Liver (tissue), 9 donors: ENCODE measurements around the gene PRPSAP1. TPM values are rescaled to one million over a fixed set of nuclear protein-coding genes. Genes with fewer than 3 reads are reported as not detected.
A peak's percentile ranks its signal among the peaks of the same experiment; 100 is the strongest.

Experiments used
- DNase-seq: peaks from one replicate; pipeline ENCODE4 v3.0.0-alpha.2; 2017; ENCODE audit warnings: low spot score
- H3K27ac ChIP-seq, 2 donors: one replicate each; pipeline ENCODE4 v1.7.0; 2013; ENCODE audit warnings: inconsistent platforms in 2 of 2, low read length in 2 of 2, control low read depth in 1 of 2, low read depth in 1 of 2, mild to moderate bottlenecking in 1 of 2
- H3K27me3 ChIP-seq, 4 donors: one replicate each; pipeline versions ENCODE4 v1.6.1 to v1.7.0; 2013; ENCODE audit warnings: low read length in 3 of 4, inconsistent platforms in 1 of 4, mild to moderate bottlenecking in 1 of 4, moderate library complexity in 1 of 4; ENCODE audit not compliant: control insufficient read depth in 4 of 4, insufficient read depth in 4 of 4
- H3K36me3 ChIP-seq, 4 donors: one replicate each; pipeline versions ENCODE4 v1.6.1 to v1.7.0; 2013; ENCODE audit warnings: low read length in 3 of 4, mild to moderate bottlenecking in 3 of 4, low read depth in 1 of 4, moderate library complexity in 1 of 4; ENCODE audit not compliant: control insufficient read depth in 4 of 4, insufficient read depth in 3 of 4
- H3K4me1 ChIP-seq, 4 donors: one replicate each; pipeline versions ENCODE4 v1.6.1 to v1.7.0; 2013; ENCODE audit warnings: low read length in 3 of 4, mild to moderate bottlenecking in 3 of 4, moderate library complexity in 1 of 4; ENCODE audit not compliant: control insufficient read depth in 4 of 4, insufficient read depth in 4 of 4
- H3K4me3 ChIP-seq, 3 donors: one replicate each; pipeline versions ENCODE4 v1.6.1 to v1.7.0; 2013; ENCODE audit warnings: low read length in 3 of 3, control low read depth in 1 of 3, low read depth in 1 of 3, mild to moderate bottlenecking in 1 of 3
- H3K9ac ChIP-seq, 2 donors: one replicate each; pipeline ENCODE4 v1.7.0; 2013; ENCODE audit warnings: low read length in 2 of 2, mild to moderate bottlenecking in 2 of 2, moderate library complexity in 2 of 2, control low read depth in 1 of 2, low read depth in 1 of 2
- H3K9me3 ChIP-seq, 4 donors: one replicate each; pipeline versions ENCODE4 v1.6.1 to v1.7.0; 2013; ENCODE audit warnings: low read length in 3 of 4; ENCODE audit not compliant: control insufficient read depth in 4 of 4
- FOXA1 ChIP-seq: IDR thresholded peaks from 2 replicates; pipeline ENCODE4 v1.6.1; 2016; ENCODE audit warnings: antibody characterized with exemption
- FOXA2 ChIP-seq: IDR thresholded peaks from 2 replicates; pipeline ENCODE4 v1.6.1; 2016; ENCODE audit warnings: antibody characterized with exemption
- GABPA ChIP-seq, 2 donors: IDR thresholded peaks in 1 of 2; conservative IDR thresholded peaks in 1 of 2; 2 replicates each; pipeline ENCODE4 v1.6.1; 2016; ENCODE audit warnings: antibody characterized with exemption in 2 of 2, mild to moderate bottlenecking in 1 of 2, moderate library complexity in 1 of 2
- HNF4A ChIP-seq, 2 donors: conservative IDR thresholded peaks; 2 replicates each; pipeline ENCODE4 v1.6.1; 2016; ENCODE audit warnings: antibody characterized with exemption in 2 of 2, mild to moderate bottlenecking in 2 of 2
- HNF4G ChIP-seq: IDR thresholded peaks from 2 replicates; pipeline ENCODE4 v1.6.1; 2016; ENCODE audit warnings: antibody characterized with exemption
- JUND ChIP-seq, 2 donors: IDR thresholded peaks; 2 replicates each; pipeline ENCODE4 v1.6.1; 2016; ENCODE audit warnings: antibody characterized with exemption in 2 of 2
- NR2F2 ChIP-seq: IDR thresholded peaks from 2 replicates; pipeline ENCODE4 v1.6.1; 2016; ENCODE audit warnings: antibody characterized with exemption
- RAD21 ChIP-seq, 2 donors: IDR thresholded peaks; 2 replicates each; pipeline ENCODE4 v1.6.1; 2016; ENCODE audit warnings: antibody characterized with exemption in 2 of 2, mild to moderate bottlenecking in 2 of 2
- RXRA ChIP-seq, 2 donors: IDR thresholded peaks; 2 replicates each; pipeline ENCODE4 v1.6.1; 2017 to 2018; ENCODE audit warnings: antibody characterized with exemption in 2 of 2, mild to moderate bottlenecking in 1 of 2
- SP1 ChIP-seq: IDR thresholded peaks from 2 replicates; pipeline ENCODE4 v1.6.1; 2018; ENCODE audit warnings: antibody characterized with exemption, mild to moderate bottlenecking
- YY1 ChIP-seq: IDR thresholded peaks from 2 replicates; pipeline ENCODE4 v1.6.1; 2016; ENCODE audit warnings: antibody characterized with exemption, mild to moderate bottlenecking
- WGBS: extraction: QIAGEN DNeasy Blood & Tissue Kit; methylation state at CpG from one replicate; pipeline ENCODE4 v1.1.7; 2013; 5-methylcytosine and 5-hydroxymethylcytosine counted together
- polyA plus RNA-seq, 2 donors: library from polyadenylated mRNA; stranded (reverse) in 1 of 2; unstranded in 1 of 2; fragments of 200-250 nt in 1 of 2; fragments of >200 nt in 1 of 2; fragmentation: Nextera tagmentation in 1 of 2; extraction: Ambion mirVana in 1 of 2; gene quantifications; one replicate each; pipeline versions ENCODE4 v1.2.1 to v1.2.3, GENCODE V29; 2013 to 2015
- total RNA-seq, 2 donors: library from RNA; depleted of rRNA; stranded (reverse); fragments of >200 nt; gene quantifications; one replicate each; pipeline ENCODE4 v1.2.3, GENCODE V29; 2014
- TF ChIP-seq, protein P1 (sequence below): IDR thresholded peaks from 2 replicates; pipeline ENCODE4 v1.6.1; 2016; ENCODE audit warnings: antibody characterized with exemption, mild to moderate bottlenecking
- TF ChIP-seq, protein P2 (sequence below): fragments of 150-350 bp; IDR thresholded peaks from 2 replicates; pipeline ENCODE4 v1.5.1; 2017; ENCODE audit warnings: improper control_type of control experiment, low read depth, low read length; ENCODE audit not compliant: missing input control
- TF ChIP-seq, protein P3 (sequence below): IDR thresholded peaks from 2 replicates; pipeline ENCODE4 v1.6.1; 2016; ENCODE audit warnings: antibody characterized with exemption
- TF ChIP-seq, protein P4 (sequence below): IDR thresholded peaks from 2 replicates; pipeline ENCODE4 v1.6.1; 2016; ENCODE audit warnings: antibody characterized with exemption
- donor health status: healthy.
- donor health status: healthy.
- donor health status: healthy.
- donor health status: healthy.
- donor health status: healthy.

Gene PRPSAP1
- total and polyA plus RNA-seq, 4 donors: 21.4 to 78.1 (median 52.6) TPM

DNA sequence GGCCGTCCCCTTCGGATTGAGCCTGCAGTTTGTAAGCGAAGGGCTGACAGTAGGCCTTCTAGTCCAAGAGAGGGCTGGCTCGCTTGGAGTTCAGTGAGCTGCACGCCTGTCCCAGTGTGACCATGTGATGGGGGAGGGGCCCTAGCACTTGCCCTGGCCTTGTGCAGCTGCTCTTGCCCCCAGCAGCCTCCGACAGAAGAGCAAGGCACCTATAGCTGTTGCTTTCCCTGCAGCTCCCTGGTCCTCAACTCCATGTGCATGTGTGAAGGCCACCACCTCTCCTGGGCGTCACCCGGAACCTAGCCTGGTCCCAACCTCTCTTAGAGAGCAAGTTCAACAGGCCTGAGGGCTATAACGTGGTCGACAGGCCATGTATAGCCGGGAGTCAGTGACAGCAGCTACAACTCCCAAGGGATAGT lies 36.3 kb upstream of the PRPSAP1 start:
- no peaks in the 10 kb centered on the region for H3K27me3 ChIP-seq
- H3K4me1 ChIP-seq: peaks cover 5 to 19% (median 10%) of the 10 kb centered on the region in 4 donors
- no peak for TF ChIP-seq HNF4G
- no peak for TF ChIP-seq NR2F2
- H3K36me3 ChIP-seq: peaks cover 0 to 25% (median 6%) of the 10 kb centered on the region in 4 donors
- no peak overlapping the region for H3K9ac ChIP-seq
- no peak for DNase-seq
- no peak overlapping the region for H3K4me3 ChIP-seq
- H3K9me3 ChIP-seq: no peaks in the 10 kb centered on the region
- 87% methylated on average over 11 of the region's 11 CpGs for WGBS
- H3K27ac ChIP-seq: no peak overlapping the region

DNA sequence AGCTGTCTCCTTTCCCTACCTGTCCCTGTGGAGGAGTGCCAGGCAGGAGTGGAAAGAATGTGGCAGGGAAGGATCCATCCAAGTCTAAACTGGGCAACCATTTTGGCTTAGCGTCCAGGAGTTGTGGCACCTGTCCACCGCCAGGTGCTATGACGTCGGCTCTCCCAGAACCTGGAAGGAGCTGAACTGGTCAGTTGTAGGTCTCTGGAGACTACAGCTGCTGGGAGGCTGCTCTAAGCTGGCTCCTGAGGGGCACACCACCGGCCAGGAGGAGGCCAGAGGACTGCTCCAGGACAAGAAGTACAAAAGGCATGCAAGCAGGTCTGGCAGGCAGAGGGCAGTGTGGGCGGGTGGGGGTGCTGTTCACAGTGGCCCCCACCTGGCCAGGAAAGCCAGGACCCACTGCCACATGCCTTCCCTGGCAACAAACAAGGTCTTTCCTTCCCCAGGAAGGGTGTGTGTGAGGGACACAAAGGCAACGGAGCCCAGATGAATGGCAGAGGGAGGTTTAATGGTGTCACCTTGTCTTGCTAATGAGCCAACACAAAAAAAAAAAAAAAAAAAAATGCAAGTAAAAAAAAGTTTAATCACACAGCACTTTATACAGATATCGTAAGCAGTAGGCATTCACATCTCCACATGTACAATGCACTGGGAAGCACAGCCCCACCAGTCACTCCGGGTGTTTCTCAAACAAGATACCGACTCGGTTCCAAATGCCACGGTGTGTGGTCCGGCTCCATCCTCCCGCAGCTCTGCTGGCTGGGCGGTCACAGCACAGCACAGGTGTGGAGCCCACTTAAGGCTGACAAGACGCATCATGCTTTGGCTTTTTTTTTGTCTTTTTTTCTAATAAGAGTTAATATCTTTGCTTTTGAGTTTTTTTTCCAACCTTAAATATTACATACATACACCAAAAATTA lies 35.5 kb upstream of the PRPSAP1 start:
- WGBS: 94% methylated on average over 16 of the region's 16 CpGs
- TF ChIP-seq HNF4A (conservative IDR thresholded peaks at IDR 0.05): no peak
- Histone ChIP-seq H3K27me3 (no peaks in the 10 kb centered on the region), H3K4me3 (no peak overlapping the region), H3K9ac (no peak overlapping the region), H3K4me1 (peaks cover 11 to 25% (median 16%) of the 10 kb centered on the region in 4 donors), H3K36me3 (peaks cover 0 to 21% (median 5%) of the 10 kb centered on the region in 4 donors), H3K27ac (no peak overlapping the region), H3K9me3 (no peaks in the 10 kb centered on the region)
- peak; percentile 33 for DNase-seq

DNA sequence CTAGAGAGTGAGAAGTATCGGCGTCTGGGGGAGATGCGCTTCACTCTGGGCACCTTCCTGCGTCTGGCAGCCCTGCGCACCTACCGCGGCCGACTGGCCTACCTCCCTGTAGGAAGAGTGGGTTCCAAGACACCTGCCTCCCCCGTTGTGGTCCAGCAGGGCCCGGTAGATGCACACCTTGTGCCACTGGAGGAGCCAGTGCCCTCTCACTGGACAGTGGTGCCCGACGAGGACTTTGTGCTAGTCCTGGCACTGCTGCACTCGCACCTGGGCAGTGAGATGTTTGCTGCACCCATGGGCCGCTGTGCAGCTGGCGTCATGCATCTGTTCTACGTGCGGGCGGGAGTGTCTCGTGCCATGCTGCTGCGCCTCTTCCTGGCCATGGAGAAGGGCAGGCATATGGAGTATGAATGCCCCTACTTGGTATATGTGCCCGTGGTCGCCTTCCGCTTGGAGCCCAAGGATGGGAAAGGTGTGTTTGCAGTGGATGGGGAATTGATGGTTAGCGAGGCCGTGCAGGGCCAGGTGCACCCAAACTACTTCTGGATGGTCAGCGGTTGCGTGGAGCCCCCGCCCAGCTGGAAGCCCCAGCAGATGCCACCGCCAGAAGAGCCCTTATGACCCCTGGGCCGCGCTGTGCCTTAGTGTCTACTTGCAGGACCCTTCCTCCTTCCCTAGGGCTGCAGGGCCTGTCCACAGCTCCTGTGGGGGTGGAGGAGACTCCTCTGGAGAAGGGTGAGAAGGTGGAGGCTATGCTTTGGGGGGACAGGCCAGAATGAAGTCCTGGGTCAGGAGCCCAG lies 33.5 kb upstream of the PRPSAP1 start:
- peak; percentile 33 for DNase-seq
- peaks cover 14 to 40% (median 29%) of the 10 kb centered on the region in 4 donors for H3K4me1 ChIP-seq
- H3K4me3 ChIP-seq: no peak overlapping the region

More for the DNA sequence above, 33.5 kb upstream of the PRPSAP1 start:
- no peak for TF ChIP-seq RAD21 (IDR thresholded peaks at IDR 0.05)
- no peak for TF ChIP-seq HNF4A (conservative IDR thresholded peaks at IDR 0.05)
- TF ChIP-seq, protein P1, sequence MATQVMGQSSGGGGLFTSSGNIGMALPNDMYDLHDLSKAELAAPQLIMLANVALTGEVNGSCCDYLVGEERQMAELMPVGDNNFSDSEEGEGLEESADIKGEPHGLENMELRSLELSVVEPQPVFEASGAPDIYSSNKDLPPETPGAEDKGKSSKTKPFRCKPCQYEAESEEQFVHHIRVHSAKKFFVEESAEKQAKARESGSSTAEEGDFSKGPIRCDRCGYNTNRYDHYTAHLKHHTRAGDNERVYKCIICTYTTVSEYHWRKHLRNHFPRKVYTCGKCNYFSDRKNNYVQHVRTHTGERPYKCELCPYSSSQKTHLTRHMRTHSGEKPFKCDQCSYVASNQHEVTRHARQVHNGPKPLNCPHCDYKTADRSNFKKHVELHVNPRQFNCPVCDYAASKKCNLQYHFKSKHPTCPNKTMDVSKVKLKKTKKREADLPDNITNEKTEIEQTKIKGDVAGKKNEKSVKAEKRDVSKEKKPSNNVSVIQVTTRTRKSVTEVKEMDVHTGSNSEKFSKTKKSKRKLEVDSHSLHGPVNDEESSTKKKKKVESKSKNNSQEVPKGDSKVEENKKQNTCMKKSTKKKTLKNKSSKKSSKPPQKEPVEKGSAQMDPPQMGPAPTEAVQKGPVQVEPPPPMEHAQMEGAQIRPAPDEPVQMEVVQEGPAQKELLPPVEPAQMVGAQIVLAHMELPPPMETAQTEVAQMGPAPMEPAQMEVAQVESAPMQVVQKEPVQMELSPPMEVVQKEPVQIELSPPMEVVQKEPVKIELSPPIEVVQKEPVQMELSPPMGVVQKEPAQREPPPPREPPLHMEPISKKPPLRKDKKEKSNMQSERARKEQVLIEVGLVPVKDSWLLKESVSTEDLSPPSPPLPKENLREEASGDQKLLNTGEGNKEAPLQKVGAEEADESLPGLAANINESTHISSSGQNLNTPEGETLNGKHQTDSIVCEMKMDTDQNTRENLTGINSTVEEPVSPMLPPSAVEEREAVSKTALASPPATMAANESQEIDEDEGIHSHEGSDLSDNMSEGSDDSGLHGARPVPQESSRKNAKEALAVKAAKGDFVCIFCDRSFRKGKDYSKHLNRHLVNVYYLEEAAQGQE: no peak
- no peak for TF ChIP-seq HNF4G
- no peak for TF ChIP-seq FOXA2
- TF ChIP-seq, protein P2, sequence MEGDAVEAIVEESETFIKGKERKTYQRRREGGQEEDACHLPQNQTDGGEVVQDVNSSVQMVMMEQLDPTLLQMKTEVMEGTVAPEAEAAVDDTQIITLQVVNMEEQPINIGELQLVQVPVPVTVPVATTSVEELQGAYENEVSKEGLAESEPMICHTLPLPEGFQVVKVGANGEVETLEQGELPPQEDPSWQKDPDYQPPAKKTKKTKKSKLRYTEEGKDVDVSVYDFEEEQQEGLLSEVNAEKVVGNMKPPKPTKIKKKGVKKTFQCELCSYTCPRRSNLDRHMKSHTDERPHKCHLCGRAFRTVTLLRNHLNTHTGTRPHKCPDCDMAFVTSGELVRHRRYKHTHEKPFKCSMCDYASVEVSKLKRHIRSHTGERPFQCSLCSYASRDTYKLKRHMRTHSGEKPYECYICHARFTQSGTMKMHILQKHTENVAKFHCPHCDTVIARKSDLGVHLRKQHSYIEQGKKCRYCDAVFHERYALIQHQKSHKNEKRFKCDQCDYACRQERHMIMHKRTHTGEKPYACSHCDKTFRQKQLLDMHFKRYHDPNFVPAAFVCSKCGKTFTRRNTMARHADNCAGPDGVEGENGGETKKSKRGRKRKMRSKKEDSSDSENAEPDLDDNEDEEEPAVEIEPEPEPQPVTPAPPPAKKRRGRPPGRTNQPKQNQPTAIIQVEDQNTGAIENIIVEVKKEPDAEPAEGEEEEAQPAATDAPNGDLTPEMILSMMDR: no peak
- no peak for TF ChIP-seq JUND (IDR thresholded peaks at IDR 0.05)
- no peak for TF ChIP-seq RXRA (IDR thresholded peaks at IDR 0.05)
- TF ChIP-seq SP1: no peak
- TF ChIP-seq, protein P3, sequence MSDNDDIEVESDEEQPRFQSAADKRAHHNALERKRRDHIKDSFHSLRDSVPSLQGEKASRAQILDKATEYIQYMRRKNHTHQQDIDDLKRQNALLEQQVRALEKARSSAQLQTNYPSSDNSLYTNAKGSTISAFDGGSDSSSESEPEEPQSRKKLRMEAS: no peak
- TF ChIP-seq YY1: no peak
- TF ChIP-seq, protein P4, sequence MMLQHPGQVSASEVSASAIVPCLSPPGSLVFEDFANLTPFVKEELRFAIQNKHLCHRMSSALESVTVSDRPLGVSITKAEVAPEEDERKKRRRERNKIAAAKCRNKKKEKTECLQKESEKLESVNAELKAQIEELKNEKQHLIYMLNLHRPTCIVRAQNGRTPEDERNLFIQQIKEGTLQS: no peak
- TF ChIP-seq GABPA (IDR thresholded peaks at IDR 0.05 in 1 of 2, conservative IDR thresholded peaks at IDR 0.05 in 1 of 2): no peak
- TF ChIP-seq FOXA1: no peak
- 86% methylated on average over 31 of the region's 31 CpGs for WGBS
- Histone ChIP-seq H3K27ac (no peak overlapping the region), H3K27me3 (no peaks in the 10 kb centered on the region), H3K9me3 (no peaks in the 10 kb centered on the region), H3K36me3 (peaks cover 0 to 13% (median under 1%) of the 10 kb centered on the region in 4 donors), H3K9ac (no peak overlapping the region)
